Measurements from ENCODE around the gene KRT34. TPM values are rescaled to one million over a fixed set of nuclear protein-coding genes. Genes with fewer than 3 reads are reported as not detected.

Gene KRT34
- total RNA-seq, 2 donors from 2014 or later: not detected

DNA sequence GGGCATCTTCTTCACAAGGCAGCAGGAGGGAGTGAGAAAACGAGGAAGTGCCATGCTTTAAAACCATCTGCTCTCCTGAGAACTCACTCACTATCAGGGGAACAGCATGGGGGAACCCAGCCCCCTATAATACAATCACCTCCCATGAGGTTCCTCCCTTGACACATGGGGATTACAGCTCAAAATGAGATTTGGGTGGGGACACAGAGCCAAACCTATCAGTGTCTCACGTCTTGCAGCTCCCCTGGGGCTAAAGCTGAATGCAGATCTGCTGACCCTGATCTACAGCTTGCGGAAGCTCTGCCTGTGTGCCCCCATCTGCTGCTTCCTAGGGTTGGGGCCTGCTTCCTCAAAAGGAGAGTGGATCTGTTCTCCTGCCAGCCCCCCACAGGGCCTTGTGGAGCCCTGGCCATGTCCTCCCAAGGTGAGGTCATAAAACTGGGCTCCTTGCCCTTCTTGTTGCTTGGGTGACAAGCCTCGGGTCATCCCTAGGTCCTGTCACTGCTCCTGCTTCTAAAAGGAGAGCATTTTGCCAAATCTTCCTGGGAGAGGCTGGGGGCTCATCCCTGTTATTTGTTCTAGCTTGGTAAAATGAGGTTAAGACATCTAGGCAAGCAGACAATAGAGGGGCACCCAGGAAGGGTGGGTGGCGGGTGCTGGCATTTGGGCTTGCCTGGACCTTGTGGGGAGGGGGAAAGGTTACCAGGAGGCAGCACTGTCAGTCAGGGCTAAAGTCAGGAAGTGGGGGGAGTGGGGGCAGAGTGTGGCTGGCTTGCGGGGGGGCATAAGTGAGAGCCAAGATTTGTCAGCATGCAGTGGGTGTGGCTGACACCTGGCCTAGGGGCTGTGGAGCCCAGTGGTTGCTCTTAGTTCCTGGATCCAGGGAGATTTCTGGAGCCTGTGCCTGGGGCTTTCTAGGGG is 47.5 kb downstream of the KRT34 start:
- H3K4me3 ChIP-seq: no peak overlapping the region
- H3K27me3 ChIP-seq (replicated peaks; ENCODE audit: insufficient read depth): no peaks in the 10 kb centered on the region
- TF ChIP-seq, protein P1, sequence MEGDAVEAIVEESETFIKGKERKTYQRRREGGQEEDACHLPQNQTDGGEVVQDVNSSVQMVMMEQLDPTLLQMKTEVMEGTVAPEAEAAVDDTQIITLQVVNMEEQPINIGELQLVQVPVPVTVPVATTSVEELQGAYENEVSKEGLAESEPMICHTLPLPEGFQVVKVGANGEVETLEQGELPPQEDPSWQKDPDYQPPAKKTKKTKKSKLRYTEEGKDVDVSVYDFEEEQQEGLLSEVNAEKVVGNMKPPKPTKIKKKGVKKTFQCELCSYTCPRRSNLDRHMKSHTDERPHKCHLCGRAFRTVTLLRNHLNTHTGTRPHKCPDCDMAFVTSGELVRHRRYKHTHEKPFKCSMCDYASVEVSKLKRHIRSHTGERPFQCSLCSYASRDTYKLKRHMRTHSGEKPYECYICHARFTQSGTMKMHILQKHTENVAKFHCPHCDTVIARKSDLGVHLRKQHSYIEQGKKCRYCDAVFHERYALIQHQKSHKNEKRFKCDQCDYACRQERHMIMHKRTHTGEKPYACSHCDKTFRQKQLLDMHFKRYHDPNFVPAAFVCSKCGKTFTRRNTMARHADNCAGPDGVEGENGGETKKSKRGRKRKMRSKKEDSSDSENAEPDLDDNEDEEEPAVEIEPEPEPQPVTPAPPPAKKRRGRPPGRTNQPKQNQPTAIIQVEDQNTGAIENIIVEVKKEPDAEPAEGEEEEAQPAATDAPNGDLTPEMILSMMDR (IDR thresholded peaks at IDR 0.05): no peak
- no peaks in the 10 kb centered on the region for H3K36me3 ChIP-seq
- DNase-seq (ENCODE audit: low spot score) (no peak), ATAC-seq (ENCODE audit: insufficient number of reproducible peaks, low FRiP score, low read depth) (no peak)
- H3K27ac ChIP-seq: no peak overlapping the region
- H3K9me3 ChIP-seq: no peaks in the 10 kb centered on the region
- no peaks in the 10 kb centered on the region for H3K4me1 ChIP-seq (ENCODE audit: control insufficient read depth in 1 of 2, low read depth in 2 of 2)

DNA sequence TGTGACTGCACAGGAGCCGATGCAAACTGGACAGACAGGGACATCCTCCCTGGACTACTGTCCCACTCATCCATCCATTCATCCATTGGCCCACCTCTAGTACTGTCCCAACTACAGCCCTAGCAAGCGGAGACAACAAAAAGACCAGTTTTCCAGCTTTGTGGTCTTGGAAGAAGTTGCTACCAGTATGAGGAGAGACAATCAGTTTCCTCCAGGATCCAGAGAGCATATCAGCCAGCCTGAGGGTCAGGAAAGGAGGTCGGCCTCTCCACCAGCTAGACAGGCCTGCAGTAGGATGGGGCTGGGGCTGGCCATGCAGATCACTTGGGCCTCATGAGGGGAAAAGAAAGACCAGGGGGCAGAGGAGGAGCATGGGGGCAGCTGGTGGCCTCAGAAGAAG is 48.3 kb downstream of the KRT34 start:
- Histone ChIP-seq H3K27me3 (replicated peaks; ENCODE audit: insufficient read depth) (no peaks in the 10 kb centered on the region), H3K4me3 (no peak overlapping the region), H3K27ac (no peak overlapping the region), H3K9me3 (no peaks in the 10 kb centered on the region), H3K4me1 (ENCODE audit: control insufficient read depth in 1 of 2, low read depth in 2 of 2) (no peaks in the 10 kb centered on the region), H3K36me3 (no peaks in the 10 kb centered on the region)
- no peak for DNase-seq (ENCODE audit: low spot score)
- no peak for ATAC-seq (ENCODE audit: insufficient number of reproducible peaks, low FRiP score, low read depth)
- TF ChIP-seq, protein P1 (IDR thresholded peaks at IDR 0.05): no peak

DNA sequence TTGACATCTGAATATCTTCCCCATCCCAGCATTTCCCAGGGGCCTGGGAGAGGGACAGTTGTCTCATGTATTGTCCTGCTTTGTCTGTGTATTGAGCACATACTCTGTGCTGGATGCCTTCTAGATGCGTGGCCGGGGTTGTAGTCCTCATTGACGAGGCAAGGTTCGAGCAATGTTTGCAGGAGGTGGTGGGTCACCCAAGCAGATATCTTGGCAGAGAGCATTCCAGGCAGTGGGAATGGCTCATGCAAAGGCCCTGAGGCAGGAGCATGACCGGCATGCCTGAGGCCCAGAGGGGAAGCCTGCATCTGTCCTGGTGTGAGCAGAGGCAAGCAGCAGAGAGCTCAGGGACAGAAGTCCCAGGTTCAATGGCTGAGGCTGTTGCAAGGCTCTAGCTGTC is 49.0 kb downstream of the KRT34 start:
- Histone ChIP-seq H3K36me3 (no peaks in the 10 kb centered on the region), H3K4me3 (no peak overlapping the region), H3K9me3 (no peaks in the 10 kb centered on the region), H3K27me3 (replicated peaks; ENCODE audit: insufficient read depth) (no peaks in the 10 kb centered on the region), H3K4me1 (ENCODE audit: control insufficient read depth in 1 of 2, low read depth in 2 of 2) (no peaks in the 10 kb centered on the region), H3K27ac (no peak overlapping the region)
- no peak for ATAC-seq (ENCODE audit: insufficient number of reproducible peaks, low FRiP score, low read depth)
- no peak for DNase-seq (ENCODE audit: low spot score)
- TF ChIP-seq, protein P1 (IDR thresholded peaks at IDR 0.05): no peak

DNA sequence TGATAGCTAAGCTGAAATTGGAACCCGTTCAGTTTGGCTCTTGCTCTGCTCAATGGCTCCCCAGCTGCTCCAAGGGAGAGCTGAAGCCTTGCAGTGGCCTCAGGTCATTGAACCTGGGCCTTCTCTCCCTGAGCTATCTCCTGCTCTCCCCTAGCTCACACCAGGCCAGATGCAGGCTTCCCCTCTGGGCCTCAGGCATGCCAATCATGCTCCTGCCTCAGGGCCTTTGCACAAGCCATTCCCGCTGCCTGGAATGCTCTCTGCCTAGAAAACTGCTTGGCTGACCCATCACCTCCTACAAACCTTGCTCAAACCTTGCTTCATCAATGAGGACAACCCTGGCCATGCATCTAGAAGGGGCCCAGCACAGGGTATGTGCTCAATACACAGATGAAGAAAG is 49.9 kb downstream of the KRT34 start:
- no peak for DNase-seq (ENCODE audit: low spot score)
- Histone ChIP-seq H3K4me3 (no peak overlapping the region), H3K27me3 (replicated peaks; ENCODE audit: insufficient read depth) (no peaks in the 10 kb centered on the region), H3K27ac (no peak overlapping the region), H3K4me1 (ENCODE audit: control insufficient read depth in 1 of 2, low read depth in 2 of 2) (no peaks in the 10 kb centered on the region), H3K9me3 (no peaks in the 10 kb centered on the region), H3K36me3 (no peaks in the 10 kb centered on the region)
- TF ChIP-seq, protein P1 (IDR thresholded peaks at IDR 0.05): no peak
- no peak for ATAC-seq (ENCODE audit: insufficient number of reproducible peaks, low FRiP score, low read depth)

DNA sequence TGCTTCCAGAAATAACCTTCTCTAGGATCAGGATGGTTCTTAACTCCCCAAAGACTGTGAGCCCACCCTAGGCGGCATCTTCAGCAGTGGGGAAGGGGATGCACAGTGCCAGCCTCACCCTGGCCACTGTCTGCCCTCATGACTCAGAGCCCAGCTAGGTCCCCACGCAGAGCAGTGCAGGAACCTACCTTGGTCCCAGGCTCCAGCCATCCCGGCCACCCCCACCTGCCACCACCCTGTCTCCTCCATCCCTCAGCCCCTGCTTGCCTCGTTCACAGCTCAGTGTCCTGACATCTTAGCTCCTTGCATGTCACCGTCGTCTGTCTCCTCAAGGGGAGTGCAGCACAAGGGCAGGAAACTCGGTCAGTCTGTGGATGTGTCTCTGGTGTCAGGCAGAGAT is 50.5 kb downstream of the KRT34 start:
- no peak for DNase-seq (ENCODE audit: low spot score)

More for the DNA sequence above, 50.5 kb downstream of the KRT34 start:
- no peaks in the 10 kb centered on the region for H3K27me3 ChIP-seq (replicated peaks; ENCODE audit: insufficient read depth)
- H3K9me3 ChIP-seq: no peaks in the 10 kb centered on the region
- no peaks in the 10 kb centered on the region for H3K4me1 ChIP-seq (ENCODE audit: control insufficient read depth in 1 of 2, low read depth in 2 of 2)
- TF ChIP-seq, protein P1 (IDR thresholded peaks at IDR 0.05): no peak
- H3K36me3 ChIP-seq: no peaks in the 10 kb centered on the region
- no peak for ATAC-seq (ENCODE audit: insufficient number of reproducible peaks, low FRiP score, low read depth)
- H3K4me3 ChIP-seq: no peak overlapping the region
- no peak overlapping the region for H3K27ac ChIP-seq
